OCI-LY7 (cell line): ENCODE results near the gene TST. TPM values are rescaled to one million over a fixed set of nuclear protein-coding genes. Genes with fewer than 3 reads are reported as not detected.

ENCODE experiments used
- BruUV-seq: library from RNA; stranded (reverse); fragments of 400-500 nt; replicated peaks from 2 replicates; lab custom pipeline; 2021; lab: Mats Ljungman, UMichigan
- CTCF ChIA-PET: fragments of 300-600 bp; sonication (Branson Sonifier 250); formaldehyde crosslinking; loops from one replicate; lab custom pipeline; 2022; ENCODE audit warnings: antibody characterized with exemption; ENCODE audit not compliant: unreplicated experiment; lab: Charles Lee
- POLR2A ChIA-PET: fragments of 300-600 bp; sonication (Branson Sonifier 250); formaldehyde crosslinking; loops from one replicate; lab custom pipeline; 2022; ENCODE audit warnings: antibody characterized with exemption; lab: Charles Lee
- DNase-seq: peaks from one replicate; pipeline ENCODE4 v3.0.0-alpha.2; 2015; ENCODE audit warnings: low spot score
- H2AFZ ChIP-seq: fragments of 200-600 bp; sonication (generic), shearing (Covaris generic); 2 replicates; pipeline ENCODE4 v1.6.1; 2014; ENCODE audit warnings: mild to moderate bottlenecking, antibody characterized with exemption, low read length, moderate library complexity
- H3K27ac ChIP-seq: fragments of 200-600 bp; sonication (generic); 2 replicates; pipeline ENCODE4 v1.5.1; 2014; ENCODE audit warnings: mixed run types, low read depth, mild to moderate bottlenecking, moderate library complexity, low read length, inconsistent platforms; ENCODE audit not compliant: poor library complexity, severe bottlenecking
- H3K36me3 ChIP-seq: fragments of 200-600 bp; sonication (generic); 2 replicates; pipeline ENCODE4 v1.6.1; 2014; ENCODE audit warnings: mild to moderate bottlenecking, antibody characterized with exemption, low read length, moderate library complexity, mixed read lengths; ENCODE audit not compliant: insufficient read depth
- H3K4me1 ChIP-seq: fragments of 200-600 bp; sonication (generic); 2 replicates; pipeline ENCODE4 v1.5.1; 2014; ENCODE audit warnings: mild to moderate bottlenecking, low read length; ENCODE audit not compliant: insufficient read depth, poor library complexity, severe bottlenecking
- H3K4me2 ChIP-seq: fragments of 200-600 bp; sonication (generic); 2 replicates; pipeline ENCODE4 v1.6.1; 2014; ENCODE audit warnings: mild to moderate bottlenecking, low read length
- H3K4me3 ChIP-seq: fragments of 200-600 bp; sonication (generic); 2 replicates; pipeline ENCODE4 v1.5.1; 2014; ENCODE audit warnings: mild to moderate bottlenecking, low read depth, low read length; ENCODE audit not compliant: poor library complexity, severe bottlenecking
- H3K79me2 ChIP-seq: fragments of 200-600 bp; sonication (generic); 2 replicates; pipeline ENCODE4 v1.6.1; 2016; ENCODE audit warnings: low read depth, mild to moderate bottlenecking, low read length, moderate library complexity, mixed read lengths; ENCODE audit not compliant: insufficient read depth
- H3K9me2 ChIP-seq: fragments of 200-600 bp; sonication (generic); 2 replicates; pipeline ENCODE4 v1.6.1; 2016; ENCODE audit warnings: mild to moderate bottlenecking, low read length, mixed read lengths; ENCODE audit not compliant: insufficient read depth
- H3K9me3 ChIP-seq: fragments of 200-600 bp; sonication (generic); 2 replicates; pipeline ENCODE4 v1.6.1; 2014; ENCODE audit warnings: mild to moderate bottlenecking, mixed run types, low read length, mixed read lengths
- H4K20me1 ChIP-seq: fragments of 200-600 bp; sonication (generic); 2 replicates; pipeline ENCODE4 v1.6.1; 2014; ENCODE audit warnings: mild to moderate bottlenecking, antibody characterized with exemption, low read length, moderate library complexity, mixed read lengths; ENCODE audit not compliant: insufficient read depth
- EZH2phosphoT487 ChIP-seq: fragments of 200-600 bp; sonication (generic); IDR thresholded peaks from 2 replicates; pipeline ENCODE4 v1.6.1; 2018; ENCODE audit warnings: low read depth, borderline replicate concordance, mild to moderate bottlenecking, mixed run types, antibody characterized with exemption, low read length, moderate library complexity, mixed read lengths
- intact Hi-C: fragments of 100-400 bp; cut with micrococcal nuclease; formaldehyde crosslinking; loops from one replicate; pipeline ENCODE4 v1.10.0; 2022; ENCODE audit not compliant: unreplicated experiment
- total RNA-seq, 2 experiments: library from RNA; depleted of rRNA in 1 of 2; stranded (reverse); fragments of >200 nt in 1 of 2; shearing (Covaris generic) in 1 of 2; gene quantifications; 2 replicates each; pipeline ENCODE4 v1.2.3, GENCODE V29; 2014 to 2022
- TF ChIP-seq, protein P1 (sequence below): fragments of 200-600 bp; sonication (generic); conservative IDR thresholded peaks from 2 replicates; pipeline ENCODE4 v1.5.1; 2014; ENCODE audit warnings: mild to moderate bottlenecking, antibody characterized with exemption, low read length, moderate library complexity, mixed read lengths

TST gene
- total RNA-seq, 2 experiments from 2014 or later: 36.0 to 41.5 TPM

DNA sequence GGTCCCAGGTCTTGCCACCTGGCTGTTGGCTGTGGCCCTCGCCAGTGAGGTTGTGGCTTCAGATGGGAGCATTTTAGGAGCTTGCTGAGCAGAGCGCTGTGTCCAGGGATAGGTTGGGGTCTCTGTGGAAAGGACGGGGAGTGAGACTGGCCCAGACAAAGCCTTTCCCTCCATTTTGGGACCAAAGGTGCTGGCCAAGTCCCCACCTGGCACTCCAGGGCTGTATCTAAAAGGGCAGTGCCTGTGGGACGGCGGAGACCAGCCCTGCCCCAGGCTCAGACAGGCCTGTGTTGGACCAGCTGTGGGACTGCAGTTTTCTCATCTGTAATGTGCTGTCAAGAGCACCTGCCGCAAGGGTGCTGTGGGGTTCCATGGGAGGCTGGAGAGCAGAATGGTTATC, 27.3 kb upstream of the TST start:
- no peaks in the 10 kb centered on the region for H3K9me2 ChIP-seq

DNA sequence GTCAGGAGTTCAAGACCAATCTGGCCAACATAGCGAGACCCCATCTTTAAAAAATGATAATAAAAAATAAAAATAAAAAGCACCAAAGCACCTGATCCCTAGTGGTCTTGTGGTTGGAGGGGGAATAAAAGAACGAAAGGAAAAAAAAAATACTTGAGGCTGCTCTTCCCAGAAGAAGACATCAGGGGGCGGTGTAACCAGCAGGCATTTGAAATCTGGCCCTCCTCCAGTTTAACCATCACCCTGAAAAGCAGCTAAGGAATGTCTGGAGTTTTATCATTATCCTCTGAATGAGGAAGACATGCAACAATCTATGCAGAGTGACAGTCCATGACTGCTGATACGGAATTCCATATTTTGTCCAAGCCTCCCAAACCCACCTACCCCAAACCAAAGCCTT, 26.7 kb upstream of the TST start:
- Histone ChIP-seq H3K4me1 (no peaks in the 10 kb centered on the region), H2AFZ (no peak overlapping the region), H3K4me2 (no peak overlapping the region), H3K27ac (no peak overlapping the region), H3K4me3 (no peak overlapping the region), H3K9me3 (no peaks in the 10 kb centered on the region), H3K36me3 (no peaks in the 10 kb centered on the region), H3K79me2 (no peaks in the 10 kb centered on the region), H3K9me2 (no peaks in the 10 kb centered on the region), H4K20me1 (no peaks in the 10 kb centered on the region)
- DNase-seq: peak; percentile 21
- TF ChIP-seq EZH2phosphoT487: no peak
- TF ChIP-seq, protein P1, sequence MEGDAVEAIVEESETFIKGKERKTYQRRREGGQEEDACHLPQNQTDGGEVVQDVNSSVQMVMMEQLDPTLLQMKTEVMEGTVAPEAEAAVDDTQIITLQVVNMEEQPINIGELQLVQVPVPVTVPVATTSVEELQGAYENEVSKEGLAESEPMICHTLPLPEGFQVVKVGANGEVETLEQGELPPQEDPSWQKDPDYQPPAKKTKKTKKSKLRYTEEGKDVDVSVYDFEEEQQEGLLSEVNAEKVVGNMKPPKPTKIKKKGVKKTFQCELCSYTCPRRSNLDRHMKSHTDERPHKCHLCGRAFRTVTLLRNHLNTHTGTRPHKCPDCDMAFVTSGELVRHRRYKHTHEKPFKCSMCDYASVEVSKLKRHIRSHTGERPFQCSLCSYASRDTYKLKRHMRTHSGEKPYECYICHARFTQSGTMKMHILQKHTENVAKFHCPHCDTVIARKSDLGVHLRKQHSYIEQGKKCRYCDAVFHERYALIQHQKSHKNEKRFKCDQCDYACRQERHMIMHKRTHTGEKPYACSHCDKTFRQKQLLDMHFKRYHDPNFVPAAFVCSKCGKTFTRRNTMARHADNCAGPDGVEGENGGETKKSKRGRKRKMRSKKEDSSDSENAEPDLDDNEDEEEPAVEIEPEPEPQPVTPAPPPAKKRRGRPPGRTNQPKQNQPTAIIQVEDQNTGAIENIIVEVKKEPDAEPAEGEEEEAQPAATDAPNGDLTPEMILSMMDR: peak; percentile 79
- intact Hi-C loops: loop anchor here (2.0 kb wide), 1 partner anchor 263 kb away; no protein-coding TSS in a partner anchor
- ChIA-PET POLR2A (interaction anchor here (1.6 kb wide), 1 partner anchor 26 kb away, joined by 3 read pairs; no protein-coding TSS in a partner anchor), CTCF (no interaction called here)
- no TSS peak for BruUV-seq

More for the DNA sequence above, 27.3 kb upstream of the TST start:
- no peaks in the 10 kb centered on the region for H3K79me2 ChIP-seq
- H2AFZ ChIP-seq: no peak overlapping the region
- H3K4me3 ChIP-seq: no peak overlapping the region
- BruUV-seq: no TSS peak
- CTCF ChIA-PET: no interaction called here
- no peak overlapping the region for H3K4me2 ChIP-seq
- no peak for DNase-seq
- no peak for TF ChIP-seq EZH2phosphoT487
- TF ChIP-seq, protein P1: no peak
- no peak overlapping the region for H3K27ac ChIP-seq
- no peaks in the 10 kb centered on the region for H3K9me3 ChIP-seq
- no peaks in the 10 kb centered on the region for H3K36me3 ChIP-seq
- intact Hi-C loops: no loop called here
- POLR2A ChIA-PET: interaction anchor here (1.6 kb wide), 1 partner anchor 26 kb away, joined by 3 read pairs; no protein-coding TSS in a partner anchor
- no peaks in the 10 kb centered on the region for H3K4me1 ChIP-seq
- H4K20me1 ChIP-seq: no peaks in the 10 kb centered on the region
